Activated CD4-positive, CD25-positive, alpha-beta regulatory T cell (primary cell): ENCODE measurements around the gene CDK5RAP2.
"Not testable (repeated sequence)": the region's sequence is repeated elsewhere in the genome, so short reads cannot be mapped to it uniquely, and the experiment has no call there.

ENCODE experiments used
- DNase-seq, 4 experiments: peaks; one replicate each; lab custom pipeline; 2025; lab: John Stamatoyannopoulos, UW

CDK5RAP2 gene

GRCh38 chr9:120473608-120474007 lies 106.4 kb downstream of the CDK5RAP2 start:
- DNase-seq: no peak

- DNase-seq: no peak
Observed at GRCh38 chr9:120465685-120466407, 114.1 kb downstream of the CDK5RAP2 start.

GRCh38 chr9:120464887-120465421 lies 115.0 kb downstream of the CDK5RAP2 start:
- no peak for DNase-seq

GRCh38 chr9:120464176-120464886 lies 115.6 kb downstream of the CDK5RAP2 start:
- no peak for DNase-seq

GRCh38 chr9:120463765-120464164 lies 116.2 kb downstream of the CDK5RAP2 start:
- no peak for DNase-seq

- DNase-seq: not testable (repeated sequence)
Observed at GRCh38 chr9:120461677-120462076, 118.3 kb downstream of the CDK5RAP2 start.

- DNase-seq: no peak
Observed at GRCh38 chr9:120456218-120456617, 123.7 kb downstream of the CDK5RAP2 start.

GRCh38 chr9:120454467-120454866 lies 125.5 kb downstream of the CDK5RAP2 start:
- DNase-seq: no peak

- DNase-seq: no peak
Observed at GRCh38 chr9:120453792-120454191, 126.2 kb downstream of the CDK5RAP2 start.

- no peak for DNase-seq
Observed at GRCh38 chr9:120452631-120453030, 127.3 kb downstream of the CDK5RAP2 start.

- DNase-seq: no peak
Observed at GRCh38 chr9:120450916-120451315, 129.1 kb downstream of the CDK5RAP2 start.

GRCh38 chr9:120449566-120449965 lies 130.4 kb downstream of the CDK5RAP2 start:
- no peak for DNase-seq

GRCh38 chr9:120447959-120448500 lies 131.9 kb downstream of the CDK5RAP2 start:
- DNase-seq: no peak

GRCh38 chr9:120446671-120447070 lies 133.3 kb downstream of the CDK5RAP2 start:
- no peak for DNase-seq

GRCh38 chr9:120443976-120444375 lies 136.0 kb downstream of the CDK5RAP2 start:
- no peak for DNase-seq

- no peak for DNase-seq
Observed at GRCh38 chr9:120443489-120443888, 136.5 kb downstream of the CDK5RAP2 start.

GRCh38 chr9:120442308-120442995 lies 137.5 kb downstream of the CDK5RAP2 start:
- DNase-seq: no peak

GRCh38 chr9:120441426-120442307 lies 138.3 kb downstream of the CDK5RAP2 start:
- DNase-seq: no peak

GRCh38 chr9:120440791-120441190 lies 139.2 kb downstream of the CDK5RAP2 start:
- no peak for DNase-seq

GRCh38 chr9:120439926-120440325 lies 140.0 kb downstream of the CDK5RAP2 start:
- no peak for DNase-seq

GRCh38 chr9:120438836-120439546 lies 141.0 kb downstream of the CDK5RAP2 start:
- DNase-seq: no peak
